ENCODE results near the gene CYP27B1.
"Not testable (repeated sequence)": the region's sequence is repeated elsewhere in the genome, so short reads cannot be mapped to it uniquely, and the experiment has no call there.

Gene CYP27B1

GRCh38 chr12:57725851-57726150 lies 41.1 kb downstream of the CYP27B1 start:
- Mint-ChIP-seq H3K4me1 (peaks cover 11% of the 10 kb centered on the region), H3K9me3 (peaks cover 3% of the 10 kb centered on the region), H3K36me3 (ENCODE audit: low read depth) (peaks cover 11% of the 10 kb centered on the region), H3K27me3 (ENCODE audit: low read depth, poor library complexity) (peaks cover 82% of the 10 kb centered on the region), H3K27ac (no peak overlapping the region), H3K4me3 (no peak overlapping the region)
- DNase-seq: no peak
- TF ChIP-seq, protein P1, sequence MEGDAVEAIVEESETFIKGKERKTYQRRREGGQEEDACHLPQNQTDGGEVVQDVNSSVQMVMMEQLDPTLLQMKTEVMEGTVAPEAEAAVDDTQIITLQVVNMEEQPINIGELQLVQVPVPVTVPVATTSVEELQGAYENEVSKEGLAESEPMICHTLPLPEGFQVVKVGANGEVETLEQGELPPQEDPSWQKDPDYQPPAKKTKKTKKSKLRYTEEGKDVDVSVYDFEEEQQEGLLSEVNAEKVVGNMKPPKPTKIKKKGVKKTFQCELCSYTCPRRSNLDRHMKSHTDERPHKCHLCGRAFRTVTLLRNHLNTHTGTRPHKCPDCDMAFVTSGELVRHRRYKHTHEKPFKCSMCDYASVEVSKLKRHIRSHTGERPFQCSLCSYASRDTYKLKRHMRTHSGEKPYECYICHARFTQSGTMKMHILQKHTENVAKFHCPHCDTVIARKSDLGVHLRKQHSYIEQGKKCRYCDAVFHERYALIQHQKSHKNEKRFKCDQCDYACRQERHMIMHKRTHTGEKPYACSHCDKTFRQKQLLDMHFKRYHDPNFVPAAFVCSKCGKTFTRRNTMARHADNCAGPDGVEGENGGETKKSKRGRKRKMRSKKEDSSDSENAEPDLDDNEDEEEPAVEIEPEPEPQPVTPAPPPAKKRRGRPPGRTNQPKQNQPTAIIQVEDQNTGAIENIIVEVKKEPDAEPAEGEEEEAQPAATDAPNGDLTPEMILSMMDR (IDR thresholded peaks at IDR 0.05): no peak

DNA sequence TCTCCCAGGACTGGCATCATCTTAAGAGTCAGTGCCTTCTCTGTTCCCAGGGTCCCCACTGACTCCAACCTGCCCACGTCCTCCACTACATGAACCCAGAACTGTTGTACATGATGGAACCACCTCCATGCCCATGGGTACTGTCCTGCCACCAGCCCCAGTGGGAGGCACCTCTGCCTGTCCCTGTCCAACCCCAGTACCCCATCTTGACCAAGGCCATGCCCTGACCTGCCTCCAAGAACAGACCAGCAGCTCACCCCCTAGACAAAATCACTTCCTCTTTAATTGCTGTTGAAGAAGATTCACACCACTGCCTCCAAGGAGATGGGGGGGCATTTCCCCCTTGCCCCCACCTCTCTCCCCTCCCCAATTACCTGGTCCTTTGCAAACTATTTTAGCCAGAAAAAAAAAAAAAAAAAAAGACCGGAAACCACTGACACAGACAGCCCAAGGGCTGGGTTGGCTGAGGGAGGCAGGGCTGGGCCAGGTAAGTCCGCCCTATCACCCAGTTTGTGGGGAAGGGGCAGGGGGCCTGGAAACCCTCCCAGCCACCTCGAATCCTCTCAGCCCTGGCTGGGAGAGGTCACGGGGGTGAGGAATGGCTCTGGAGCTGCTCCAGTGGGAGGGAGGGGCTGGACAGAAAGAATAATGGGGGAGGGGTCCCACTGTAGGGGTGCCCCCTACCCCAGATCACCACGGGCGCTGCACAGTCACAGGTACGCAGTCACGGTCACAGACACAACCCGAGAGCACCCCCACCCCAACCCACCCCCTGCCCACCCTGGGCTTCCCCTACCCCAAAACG lies 41.7 kb downstream of the CYP27B1 start:
- Mint-ChIP-seq H3K27me3 (ENCODE audit: low read depth, poor library complexity) (peaks cover 75% of the 10 kb centered on the region), H3K36me3 (ENCODE audit: low read depth) (peaks cover 17% of the 10 kb centered on the region), H3K9me3 (peaks cover 3% of the 10 kb centered on the region), H3K4me3 (no peak overlapping the region), H3K27ac (no peak overlapping the region), H3K4me1 (peaks cover 11% of the 10 kb centered on the region)
- DNase-seq: no peak
- TF ChIP-seq, protein P1 (IDR thresholded peaks at IDR 0.05): no peak

- peaks cover 26% of the 10 kb centered on the region for H3K36me3 Mint-ChIP-seq (ENCODE audit: low read depth)
- H3K9me3 Mint-ChIP-seq: peaks cover 3% of the 10 kb centered on the region
- DNase-seq: no peak
- TF ChIP-seq, protein P1 (IDR thresholded peaks at IDR 0.05): no peak
- H3K4me3 Mint-ChIP-seq: no peak overlapping the region
- peaks cover 11% of the 10 kb centered on the region for H3K4me1 Mint-ChIP-seq
- no peak overlapping the region for H3K27ac Mint-ChIP-seq
- peaks cover 67% of the 10 kb centered on the region for H3K27me3 Mint-ChIP-seq (ENCODE audit: low read depth, poor library complexity)
Measured at GRCh38 chr12:57724003-57724935, 42.6 kb downstream of the CYP27B1 start.

DNA sequence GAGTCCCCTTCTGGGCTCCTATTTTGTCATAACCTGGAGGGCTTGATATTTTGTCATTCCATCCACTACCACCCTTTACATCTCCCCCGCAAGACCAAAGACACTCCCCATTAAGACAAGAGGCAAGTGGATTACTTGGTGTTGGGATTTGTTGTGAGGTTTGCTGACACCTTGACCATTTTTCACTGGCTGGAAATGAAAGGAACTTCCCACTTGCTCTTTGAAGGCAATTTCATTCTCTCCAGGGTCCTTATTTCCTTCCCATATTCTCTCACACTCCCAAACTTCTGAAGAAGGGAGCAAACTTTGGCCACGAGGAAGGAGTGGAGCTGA lies 43.3 kb downstream of the CYP27B1 start:
- Mint-ChIP-seq H3K4me1 (peaks cover 11% of the 10 kb centered on the region), H3K27ac (no peak overlapping the region), H3K27me3 (ENCODE audit: low read depth, poor library complexity) (peaks cover 60% of the 10 kb centered on the region), H3K4me3 (no peak overlapping the region), H3K36me3 (ENCODE audit: low read depth) (peaks cover 31% of the 10 kb centered on the region), H3K9me3 (peaks cover 3% of the 10 kb centered on the region)
- TF ChIP-seq, protein P1 (IDR thresholded peaks at IDR 0.05): no peak
- no peak for DNase-seq

DNA sequence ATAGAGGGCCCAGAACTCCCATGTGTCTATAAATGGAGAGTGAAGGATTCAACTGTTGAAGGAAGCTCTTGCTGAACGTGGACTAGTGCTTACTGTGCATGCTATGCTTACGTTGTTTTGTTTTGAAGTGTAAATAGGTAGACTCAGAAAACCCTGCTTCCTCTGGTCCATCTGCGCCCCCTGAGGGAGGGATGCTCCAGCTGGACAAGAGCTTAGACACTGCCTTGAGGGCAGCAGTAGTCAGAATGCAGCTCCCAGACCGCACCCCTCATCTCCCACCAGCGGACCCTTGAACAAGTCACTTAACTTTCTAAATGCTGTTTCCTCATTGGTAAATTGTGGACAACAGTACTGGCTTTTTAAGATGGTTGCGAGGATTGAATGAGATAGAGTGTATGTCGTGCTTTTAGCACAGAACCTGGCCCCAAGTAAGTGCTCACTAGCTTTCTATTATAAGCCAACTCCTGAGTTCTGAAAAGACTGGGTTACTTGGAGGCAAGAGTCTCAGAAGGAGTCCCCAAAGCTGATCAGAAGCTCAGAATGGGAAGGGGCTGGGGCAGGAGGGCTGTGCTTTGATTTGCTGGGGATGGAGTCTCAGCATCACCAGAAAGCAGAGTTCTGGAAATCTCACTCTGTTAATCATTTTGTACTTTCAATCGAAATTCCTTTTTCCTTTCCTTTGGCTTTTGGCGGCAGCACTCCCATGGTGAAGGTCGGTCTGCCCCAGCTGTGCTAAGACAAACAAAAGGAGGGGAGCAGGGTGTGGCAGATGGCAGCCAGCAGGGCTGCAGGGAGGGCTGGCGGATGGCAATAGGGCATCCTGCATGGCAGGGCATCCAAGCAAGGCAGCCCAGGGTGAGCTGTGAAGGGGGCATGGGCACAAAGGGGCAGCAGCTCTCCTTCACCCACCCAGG lies 43.9 kb downstream of the CYP27B1 start:
- Mint-ChIP-seq H3K36me3 (ENCODE audit: low read depth) (peaks cover 35% of the 10 kb centered on the region), H3K27ac (no peak overlapping the region), H3K4me1 (peaks cover 10% of the 10 kb centered on the region), H3K27me3 (ENCODE audit: low read depth, poor library complexity) (peaks cover 54% of the 10 kb centered on the region), H3K9me3 (peaks cover 3% of the 10 kb centered on the region), H3K4me3 (no peak overlapping the region)
- DNase-seq: no peak
- TF ChIP-seq, protein P1 (IDR thresholded peaks at IDR 0.05): no peak

DNA sequence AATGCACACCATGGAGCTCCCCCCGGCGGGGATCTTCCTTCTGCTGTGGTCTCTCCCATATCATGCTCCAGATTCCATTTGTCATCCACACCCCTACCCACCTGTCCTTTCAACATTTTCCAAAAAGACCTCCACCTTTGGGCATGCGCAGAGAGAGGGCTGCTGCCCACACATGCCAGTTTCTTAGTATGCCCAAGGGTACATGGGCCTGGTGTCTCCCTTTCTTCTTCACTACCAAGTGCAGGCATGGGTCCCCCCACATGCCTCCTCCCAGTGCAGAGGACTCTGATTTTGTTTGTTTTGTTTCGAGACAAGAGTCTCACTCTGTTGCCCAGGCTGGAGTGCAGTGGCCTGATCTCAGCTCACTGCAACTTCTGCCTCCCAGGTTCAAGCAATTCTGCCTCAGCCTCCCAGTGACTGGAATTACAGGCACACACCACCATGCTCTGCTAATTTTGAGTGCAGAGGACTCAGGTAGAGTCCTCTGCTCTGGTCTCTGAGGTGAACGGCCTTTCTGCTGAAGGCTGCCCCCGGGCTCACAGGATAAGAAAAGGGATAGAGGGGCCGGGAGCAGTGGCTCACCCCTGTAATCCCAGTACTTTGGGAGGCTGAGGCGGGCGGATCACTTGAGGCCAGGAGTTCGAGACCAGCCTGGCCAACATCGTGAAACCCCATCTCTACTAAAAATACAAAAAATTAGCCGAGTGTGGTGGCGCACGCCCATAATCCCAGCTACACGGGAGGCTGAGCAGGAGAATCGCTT lies 44.9 kb downstream of the CYP27B1 start:
- not testable (repeated sequence) for H3K4me3 Mint-ChIP-seq

More for the DNA sequence above, 44.9 kb downstream of the CYP27B1 start:
- H3K9me3 Mint-ChIP-seq, DNase-seq, H3K27ac Mint-ChIP-seq, H3K4me1 Mint-ChIP-seq: not testable (repeated sequence)
- Mint-ChIP-seq H3K27me3 (ENCODE audit: low read depth, poor library complexity) (peaks cover 44% of the 10 kb centered on the region), H3K36me3 (ENCODE audit: low read depth) (peaks cover 38% of the 10 kb centered on the region)
